Measurements from ENCODE around the gene IL32. TPM values are rescaled to one million over a fixed set of nuclear protein-coding genes. Genes with fewer than 3 reads are reported as not detected.
A peak's percentile ranks its signal among the peaks of the same experiment; 100 is the strongest.
"Not testable (repeated sequence)": the region's sequence is repeated elsewhere in the genome, so short reads cannot be mapped to it uniquely, and the experiment has no call there.

IL32 gene
- total and polyA plus RNA-seq, 8 donors = 59.4 to 310 (median 65.5) TPM

DNA sequence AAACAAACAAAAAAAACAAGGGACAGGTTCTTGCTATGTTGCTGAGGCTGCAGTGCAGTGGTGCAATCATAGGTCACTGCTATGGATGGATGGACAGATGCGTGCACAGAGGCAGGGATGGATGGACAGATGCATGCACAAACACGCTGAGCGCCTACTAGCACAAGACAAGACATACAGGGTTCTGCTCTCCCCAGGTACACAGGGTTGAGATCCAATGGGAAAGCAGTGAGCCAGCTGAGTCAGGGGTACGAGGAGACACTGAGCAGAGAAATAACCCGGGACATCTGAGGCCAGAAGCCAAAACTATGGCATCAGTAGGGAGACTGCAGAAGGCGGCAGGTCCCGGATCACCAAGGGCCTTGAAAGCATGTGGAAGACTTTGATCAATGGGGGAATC lies 6.2 kb downstream of the IL32 start:
- TF ChIP-seq, protein P1, sequence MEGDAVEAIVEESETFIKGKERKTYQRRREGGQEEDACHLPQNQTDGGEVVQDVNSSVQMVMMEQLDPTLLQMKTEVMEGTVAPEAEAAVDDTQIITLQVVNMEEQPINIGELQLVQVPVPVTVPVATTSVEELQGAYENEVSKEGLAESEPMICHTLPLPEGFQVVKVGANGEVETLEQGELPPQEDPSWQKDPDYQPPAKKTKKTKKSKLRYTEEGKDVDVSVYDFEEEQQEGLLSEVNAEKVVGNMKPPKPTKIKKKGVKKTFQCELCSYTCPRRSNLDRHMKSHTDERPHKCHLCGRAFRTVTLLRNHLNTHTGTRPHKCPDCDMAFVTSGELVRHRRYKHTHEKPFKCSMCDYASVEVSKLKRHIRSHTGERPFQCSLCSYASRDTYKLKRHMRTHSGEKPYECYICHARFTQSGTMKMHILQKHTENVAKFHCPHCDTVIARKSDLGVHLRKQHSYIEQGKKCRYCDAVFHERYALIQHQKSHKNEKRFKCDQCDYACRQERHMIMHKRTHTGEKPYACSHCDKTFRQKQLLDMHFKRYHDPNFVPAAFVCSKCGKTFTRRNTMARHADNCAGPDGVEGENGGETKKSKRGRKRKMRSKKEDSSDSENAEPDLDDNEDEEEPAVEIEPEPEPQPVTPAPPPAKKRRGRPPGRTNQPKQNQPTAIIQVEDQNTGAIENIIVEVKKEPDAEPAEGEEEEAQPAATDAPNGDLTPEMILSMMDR (IDR thresholded peaks at IDR 0.05) = no peak
- DNase-seq = no peak
- intact Hi-C loops (cut with DNase I) = no loop called here

DNA sequence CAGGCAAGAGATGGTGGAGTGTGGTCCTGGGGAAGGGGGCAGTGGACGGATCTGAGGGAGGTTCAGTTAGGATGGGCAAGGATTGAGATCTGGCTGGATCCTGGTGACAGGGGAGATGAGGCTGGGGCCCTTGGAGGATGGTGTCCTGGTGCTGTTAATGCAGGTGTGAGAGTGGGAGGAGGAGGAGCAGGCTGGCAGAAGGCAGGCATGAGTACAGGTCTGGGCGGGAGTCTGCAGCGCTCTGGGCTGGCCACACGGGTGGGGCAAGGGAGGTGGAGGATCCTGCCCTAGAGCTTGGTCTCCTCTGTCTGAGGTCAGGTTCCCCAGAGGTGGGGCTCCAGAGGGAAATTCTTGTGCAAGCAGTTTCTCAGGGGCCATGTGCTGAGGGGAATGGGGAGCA lies 6.7 kb downstream of the IL32 start:
- ATAC-seq = not testable (repeated sequence)

More for the DNA sequence above, 6.2 kb downstream of the IL32 start:
- no peak for ATAC-seq
- Histone ChIP-seq H3K36me3 (peaks cover 0 to 12% of the 10 kb centered on the region in 2 donors), H3K9me3 (no peaks in the 10 kb centered on the region), H3K27ac (no peak overlapping the region), H3K4me1 (peaks cover 0 to 43% of the 10 kb centered on the region in 2 donors), H3K27me3 (no peaks in the 10 kb centered on the region), H3K4me3 (no peak overlapping the region)

DNA sequence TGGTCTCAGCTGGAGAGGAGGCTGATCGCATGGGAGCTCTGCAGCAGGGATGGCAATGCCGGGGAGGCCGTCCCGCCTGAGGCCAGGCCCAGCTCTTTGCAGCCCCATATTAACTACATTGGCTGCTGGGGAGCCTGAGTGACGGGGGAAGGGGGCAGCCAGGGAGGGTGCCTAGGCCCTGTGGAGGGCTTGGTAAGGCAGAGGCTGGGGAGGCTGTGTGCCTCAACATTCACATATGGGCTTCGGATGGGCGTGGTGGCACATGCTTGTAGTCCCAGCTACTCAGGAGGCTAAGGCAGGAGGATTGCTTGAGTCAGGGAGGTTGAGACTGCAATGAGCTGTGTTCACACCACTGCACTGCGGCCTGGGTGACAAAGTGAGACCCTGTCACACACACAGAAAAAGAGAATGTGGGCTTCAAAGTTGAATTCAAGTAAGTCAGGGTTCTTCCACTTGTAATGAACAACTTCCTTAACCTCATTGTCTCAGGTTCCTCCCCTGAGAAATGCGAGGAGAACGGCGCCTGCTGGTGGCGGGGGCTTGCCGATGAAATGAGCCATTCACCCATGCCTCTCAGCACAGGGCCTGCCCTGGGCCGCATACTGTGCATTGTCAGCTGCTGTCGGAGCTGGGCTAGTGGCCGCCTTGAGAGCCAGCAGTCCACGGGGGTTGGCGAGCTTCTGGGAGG lies 7.3 kb downstream of the IL32 start:
- DNase-seq; ATAC-seq; intact Hi-C loops (cut with DNase I); H3K4me3 ChIP-seq; H3K36me3 ChIP-seq; H3K9me3 ChIP-seq; H3K27me3 ChIP-seq: not testable (repeated sequence)
- peak overlapping the region in 1 of 2 donors; percentile 61 for H3K27ac ChIP-seq
- H3K4me1 ChIP-seq = peaks cover 0 to 38% of the 10 kb centered on the region in 2 donors

More for the DNA sequence above, 6.7 kb downstream of the IL32 start:
- Histone ChIP-seq H3K36me3 (peaks cover 0 to 12% of the 10 kb centered on the region in 2 donors), H3K4me1 (peaks cover 0 to 42% of the 10 kb centered on the region in 2 donors)
- intact Hi-C loops (cut with DNase I); H3K9me3 ChIP-seq; H3K27me3 ChIP-seq; DNase-seq; H3K4me3 ChIP-seq; H3K27ac ChIP-seq: not testable (repeated sequence)

- ATAC-seq = no peak
- H3K9me3 ChIP-seq = no peaks in the 10 kb centered on the region
- intact Hi-C loops (cut with DNase I) = no loop called here
- H3K27ac ChIP-seq = peak overlapping the region in 1 of 2 donors; percentile 61
- H3K36me3 ChIP-seq = peaks cover 0 to 8% of the 10 kb centered on the region in 2 donors
- TF ChIP-seq, protein P1 (IDR thresholded peaks at IDR 0.05) = no peak
- H3K27me3 ChIP-seq = no peaks in the 10 kb centered on the region
- H3K4me3 ChIP-seq = no peak overlapping the region
- peaks cover 0 to 30% of the 10 kb centered on the region in 2 donors for H3K4me1 ChIP-seq
- DNase-seq = no peak
Measured at GRCh38 chr16:3073448-3073847, 8.0 kb downstream of the IL32 start.

DNA sequence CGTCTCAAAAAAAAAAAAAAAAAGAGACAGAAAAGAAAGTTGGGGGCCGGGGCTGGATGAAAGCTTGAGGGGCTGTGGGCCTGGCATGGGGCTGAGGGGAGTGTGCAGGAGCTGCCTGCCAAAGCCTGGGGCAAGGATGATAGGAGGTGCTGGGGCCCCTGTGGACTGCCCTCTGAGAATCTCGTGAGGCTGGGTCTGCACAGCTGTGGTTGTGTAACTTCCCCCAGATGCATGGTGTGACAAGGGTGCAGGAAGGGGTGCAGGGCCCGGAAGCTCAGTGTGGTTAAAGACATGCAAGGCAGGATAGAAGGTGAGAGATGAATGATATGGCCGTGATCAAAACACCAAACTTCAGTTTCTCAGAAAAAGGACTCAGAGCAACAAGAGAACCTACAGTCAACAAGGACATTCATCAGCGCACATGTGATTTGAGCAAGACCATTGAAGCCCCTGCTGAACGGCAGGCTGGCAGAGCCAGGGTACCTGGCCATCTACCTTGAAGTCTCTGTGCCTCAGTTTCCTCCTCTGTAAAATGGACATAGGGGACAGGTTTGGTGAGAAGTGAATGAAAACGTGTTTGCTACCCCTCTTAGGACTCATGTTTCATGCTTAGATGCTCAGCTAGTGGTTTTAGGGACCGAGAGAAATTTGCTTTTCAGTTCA lies 9.6 kb downstream of the IL32 start:
- peaks cover 0 to 3% of the 10 kb centered on the region in 2 donors for H3K36me3 ChIP-seq
- H3K9me3 ChIP-seq = no peaks in the 10 kb centered on the region
- ATAC-seq = peak; percentile 55
- peak in 1 of 4 donors; percentile 83 for DNase-seq
- intact Hi-C loops (cut with DNase I) = no loop called here
- no peaks in the 10 kb centered on the region for H3K27me3 ChIP-seq
- peaks cover 0 to 21% of the 10 kb centered on the region in 2 donors for H3K4me1 ChIP-seq
- TF ChIP-seq, protein P1 (IDR thresholded peaks at IDR 0.05) = no peak
- H3K4me3 ChIP-seq = no peak overlapping the region
- H3K27ac ChIP-seq = peak overlapping the region in 1 of 2 donors; percentile 61

DNA sequence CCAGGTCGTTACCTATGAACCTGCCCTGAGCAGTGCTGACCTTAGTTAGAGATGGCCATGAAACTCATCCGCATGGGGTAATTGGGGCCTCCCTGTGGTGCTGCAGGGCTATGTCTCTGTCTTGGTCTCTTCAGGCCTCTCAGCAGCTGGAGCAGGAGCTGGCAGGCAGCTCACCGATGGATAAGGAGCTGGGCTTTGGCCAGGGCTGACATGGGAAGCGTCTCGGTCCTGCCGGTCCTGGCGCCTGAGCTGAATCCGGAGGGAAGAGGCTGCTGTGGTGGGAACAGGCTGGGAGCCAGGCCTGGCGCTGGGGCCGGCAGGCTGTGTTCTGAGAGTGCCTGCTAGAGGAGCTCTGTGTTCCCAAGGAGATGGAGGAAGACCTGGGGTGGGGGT lies 10.1 kb downstream of the IL32 start:
- ATAC-seq = no peak

GRCh38 chr16:3075946-3076345 lies 10.5 kb downstream of the IL32 start:
- H3K4me3 ChIP-seq; intact Hi-C loops (cut with DNase I); H3K9me3 ChIP-seq; DNase-seq; ATAC-seq; H3K27me3 ChIP-seq; H3K36me3 ChIP-seq: not testable (repeated sequence)
- peak overlapping the region in 1 of 2 donors; percentile 43 for H3K27ac ChIP-seq
- peaks cover 0 to 21% of the 10 kb centered on the region in 2 donors for H3K4me1 ChIP-seq

More for the DNA sequence above, 10.1 kb downstream of the IL32 start:
- intact Hi-C loops (cut with DNase I) = no loop called here
- no peaks in the 10 kb centered on the region for H3K9me3 ChIP-seq
- TF ChIP-seq, protein P1 (IDR thresholded peaks at IDR 0.05) = no peak
- no peak overlapping the region for H3K4me3 ChIP-seq
- peaks cover 0 to 3% of the 10 kb centered on the region in 2 donors for H3K36me3 ChIP-seq
- peaks cover 0 to 21% of the 10 kb centered on the region in 2 donors for H3K4me1 ChIP-seq
- H3K27me3 ChIP-seq = no peaks in the 10 kb centered on the region
- peak overlapping the region in 1 of 2 donors; percentile 61 for H3K27ac ChIP-seq
- DNase-seq = peak in 2 of 4 donors; percentile 65
